Ascending aorta (tissue), 2 donors: ENCODE data around the gene NR3C1. TPM values are rescaled to one million over a fixed set of nuclear protein-coding genes. Genes with fewer than 3 reads are reported as not detected.

Experiments
- DNase-seq, 2 donors: peaks; one replicate each; pipeline ENCODE4 v3.0.0-alpha.2; 2019; ENCODE audit warnings: low spot score in 2 of 2
- H3K27ac ChIP-seq, 2 donors: fragments of 200-600 bp; sonication (generic); one replicate each; pipeline ENCODE4 v1.5.1; 2016 to 2017; ENCODE audit warnings: mild to moderate bottlenecking in 1 of 2
- H3K27me3 ChIP-seq: fragments of 200-600 bp; sonication (generic); one replicate; pipeline ENCODE4 v1.5.1; 2017
- H3K36me3 ChIP-seq, 2 donors: fragments of 200-600 bp; sonication (generic); one replicate each; pipeline ENCODE4 v1.5.1; 2016
- H3K4me1 ChIP-seq, 2 donors: fragments of 200-600 bp; sonication (generic); one replicate each; pipeline ENCODE4 v1.5.1; 2016 to 2017; ENCODE audit warnings: mild to moderate bottlenecking in 1 of 2
- H3K4me3 ChIP-seq, 2 donors: fragments of 200-600 bp; sonication (generic); one replicate each; pipeline ENCODE4 v1.5.1; 2016 to 2017; ENCODE audit warnings: mild to moderate bottlenecking in 1 of 2
- H3K9me3 ChIP-seq, 2 donors: fragments of 200-600 bp; sonication (generic); one replicate each; pipeline ENCODE4 v1.5.1; 2016
- intact Hi-C: fragments of 100-400 bp; cut with DNase I; formaldehyde crosslinking; loops from one replicate; pipeline ENCODE4 v1.15.1; 2023
- total RNA-seq: library from RNA; depleted of rRNA; stranded (reverse); fragments of >200 nt; gene quantifications from one replicate; pipeline ENCODE4 v1.1.0, GENCODE V29; 2016
- TF ChIP-seq, protein P1 (sequence below), 3 experiments: fragments of 200-600 bp in 2 of 3; fragments of 450-650 bp in 1 of 3; sonication (generic) in 2 of 3; IDR thresholded peaks; one replicate each; pipeline ENCODE4 v1.5.1; 2016 to 2019; ENCODE audit warnings: antibody characterized with exemption in 3 of 3, mild to moderate bottlenecking in 1 of 3, moderate library complexity in 1 of 3

The NR3C1 gene
- total RNA-seq, 1 donor from 2014 or later = 18.4 TPM

- H3K9me3 ChIP-seq = no peaks in the 10 kb centered on the region
- intact Hi-C loops = loop anchor here (5.0 kb wide), 1 partner anchor 59 kb away; the partner anchor contains the start of gene NR3C1
- peaks cover 8 to 18% of the 10 kb centered on the region in 2 donors for H3K4me1 ChIP-seq
- TF ChIP-seq, protein P1, sequence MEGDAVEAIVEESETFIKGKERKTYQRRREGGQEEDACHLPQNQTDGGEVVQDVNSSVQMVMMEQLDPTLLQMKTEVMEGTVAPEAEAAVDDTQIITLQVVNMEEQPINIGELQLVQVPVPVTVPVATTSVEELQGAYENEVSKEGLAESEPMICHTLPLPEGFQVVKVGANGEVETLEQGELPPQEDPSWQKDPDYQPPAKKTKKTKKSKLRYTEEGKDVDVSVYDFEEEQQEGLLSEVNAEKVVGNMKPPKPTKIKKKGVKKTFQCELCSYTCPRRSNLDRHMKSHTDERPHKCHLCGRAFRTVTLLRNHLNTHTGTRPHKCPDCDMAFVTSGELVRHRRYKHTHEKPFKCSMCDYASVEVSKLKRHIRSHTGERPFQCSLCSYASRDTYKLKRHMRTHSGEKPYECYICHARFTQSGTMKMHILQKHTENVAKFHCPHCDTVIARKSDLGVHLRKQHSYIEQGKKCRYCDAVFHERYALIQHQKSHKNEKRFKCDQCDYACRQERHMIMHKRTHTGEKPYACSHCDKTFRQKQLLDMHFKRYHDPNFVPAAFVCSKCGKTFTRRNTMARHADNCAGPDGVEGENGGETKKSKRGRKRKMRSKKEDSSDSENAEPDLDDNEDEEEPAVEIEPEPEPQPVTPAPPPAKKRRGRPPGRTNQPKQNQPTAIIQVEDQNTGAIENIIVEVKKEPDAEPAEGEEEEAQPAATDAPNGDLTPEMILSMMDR (IDR thresholded peaks at IDR 0.05) = no peak
- H3K36me3 ChIP-seq = no peaks in the 10 kb centered on the region
- H3K27me3 ChIP-seq = no peaks in the 10 kb centered on the region
- H3K4me3 ChIP-seq = no peak overlapping the region
- no peak overlapping the region for H3K27ac ChIP-seq
- no peak for DNase-seq
Observed at GRCh38 chr5:143343042-143343441, 60.4 kb downstream of the NR3C1 start.

DNA sequence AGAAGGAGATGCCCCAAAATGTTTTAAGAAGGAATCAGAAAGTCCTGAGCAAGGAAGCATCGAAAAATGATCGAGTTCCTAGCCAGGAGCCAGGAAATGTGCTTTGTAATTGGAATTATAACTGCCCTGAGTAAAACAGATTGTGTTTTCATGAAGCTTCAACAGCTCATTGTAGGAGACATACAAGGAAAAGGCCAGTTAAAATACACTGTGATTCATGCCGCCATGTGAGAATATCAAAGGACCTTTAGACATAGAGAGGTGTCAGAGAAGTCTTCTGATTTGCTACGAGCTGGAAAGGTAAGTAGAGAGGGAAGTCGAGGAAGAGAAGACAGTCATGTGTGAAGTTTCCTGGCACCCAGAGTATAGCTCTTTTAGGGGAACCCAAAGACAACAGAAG lies 60.9 kb downstream of the NR3C1 start:
- intact Hi-C loops = loop anchor here (5.0 kb wide), 1 partner anchor 60 kb away; the partner anchor contains the start of gene NR3C1
- no peaks in the 10 kb centered on the region for H3K9me3 ChIP-seq
- peaks cover 8 to 17% of the 10 kb centered on the region in 2 donors for H3K4me1 ChIP-seq
- H3K36me3 ChIP-seq = no peaks in the 10 kb centered on the region
- H3K4me3 ChIP-seq = no peak overlapping the region
- H3K27ac ChIP-seq = no peak overlapping the region
- TF ChIP-seq, protein P1 (IDR thresholded peaks at IDR 0.05) = no peak
- DNase-seq = no peak
- no peaks in the 10 kb centered on the region for H3K27me3 ChIP-seq

GRCh38 chr5:143341807-143342570 lies 61.5 kb downstream of the NR3C1 start:
- intact Hi-C loops = loop anchor here (5.0 kb wide), 1 partner anchor 60 kb away; the partner anchor contains the start of gene NR3C1
- TF ChIP-seq, protein P1 (IDR thresholded peaks at IDR 0.05) = no peak
- H3K27me3 ChIP-seq = no peaks in the 10 kb centered on the region
- H3K9me3 ChIP-seq = no peaks in the 10 kb centered on the region
- H3K36me3 ChIP-seq = no peaks in the 10 kb centered on the region
- H3K4me3 ChIP-seq = no peak overlapping the region
- H3K27ac ChIP-seq = peak overlapping the region in 1 of 2 donors; percentile 4
- peaks cover 5 to 11% of the 10 kb centered on the region in 2 donors for H3K4me1 ChIP-seq
- no peak for DNase-seq

DNA sequence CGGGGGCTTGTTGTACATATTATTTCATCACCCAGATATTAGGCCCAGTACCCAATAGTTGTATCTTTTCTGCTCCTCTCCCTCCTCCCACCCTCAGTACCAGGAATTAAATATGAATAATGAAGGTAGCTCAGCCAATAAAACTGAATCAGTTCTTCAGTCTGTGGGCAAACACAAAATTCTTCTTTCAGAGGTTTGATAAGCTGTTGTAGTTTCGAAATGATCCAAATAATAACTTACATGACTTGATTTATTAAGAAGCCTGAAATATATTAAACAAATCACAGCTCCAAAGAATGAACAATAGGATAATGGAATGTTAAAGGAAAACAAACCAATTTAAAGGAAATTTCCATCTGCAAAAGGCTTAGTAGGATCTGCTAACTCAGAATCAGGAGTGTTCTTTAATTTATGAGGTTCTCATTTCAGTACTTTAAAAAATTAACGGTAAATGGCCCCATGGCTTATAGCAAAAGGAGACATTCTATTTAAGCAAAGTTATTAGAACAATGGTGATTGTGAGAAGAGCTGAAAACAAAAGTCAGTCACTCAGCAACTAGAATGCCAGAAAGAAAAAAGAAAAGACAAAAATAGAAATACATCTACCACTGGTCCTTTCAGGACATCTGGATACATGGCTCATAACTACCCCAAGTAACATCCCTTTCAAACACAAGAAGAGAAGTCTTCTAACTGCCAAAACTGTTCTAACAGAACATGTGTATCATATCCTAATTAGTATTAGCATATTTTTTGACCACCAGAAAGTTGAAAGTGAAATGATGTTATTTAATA lies 62.4 kb downstream of the NR3C1 start:
- intact Hi-C loops = loop anchor here (1.0 to 5.0 kb wide), 2 partner anchors 22 to 61 kb away; partner anchors contain the start of gene NR3C1
- H3K9me3 ChIP-seq = no peaks in the 10 kb centered on the region
- DNase-seq = no peak
- H3K36me3 ChIP-seq = no peaks in the 10 kb centered on the region
- no peak overlapping the region for H3K4me3 ChIP-seq
- H3K27ac ChIP-seq = peak overlapping the region; percentile 4 to 20
- TF ChIP-seq, protein P1 (IDR thresholded peaks at IDR 0.05) = no peak
- H3K4me1 ChIP-seq = peaks cover 6 to 16% of the 10 kb centered on the region in 2 donors
- no peaks in the 10 kb centered on the region for H3K27me3 ChIP-seq

GRCh38 chr5:143338658-143339366 lies 64.7 kb downstream of the NR3C1 start:
- no peak overlapping the region for H3K27ac ChIP-seq
- DNase-seq = no peak
- no peaks in the 10 kb centered on the region for H3K27me3 ChIP-seq
- H3K4me1 ChIP-seq = peaks cover 6 to 16% of the 10 kb centered on the region in 2 donors
- TF ChIP-seq, protein P1 (IDR thresholded peaks at IDR 0.05) = no peak
- intact Hi-C loops = no loop called here
- no peaks in the 10 kb centered on the region for H3K36me3 ChIP-seq
- H3K4me3 ChIP-seq = no peak overlapping the region
- H3K9me3 ChIP-seq = no peaks in the 10 kb centered on the region
